Hematopoietic multipotent progenitor cell treated with erythropoietin and hydrocortisone succinate and interleukin-3 and kit ligand, for 6 days (in vitro differentiated cells): ENCODE measurements around the gene ADPRM.
"Not testable (repeated sequence)": the region's sequence is repeated elsewhere in the genome, so short reads cannot be mapped to it uniquely, and the experiment has no call there.

ENCODE experiments used
- DNase-seq: peaks from one replicate; pipeline ENCODE4 v3.0.0-alpha.2; 2015

ADPRM gene

GRCh38 chr17:10697092-10698081, at the start of gene ADPRM, which contains the start of gene SCO1:
Gene ADPRM (plus strand): TSS chr17:10697594. CDS start chr17:10704927, 7,333 bp downstream.
Gene SCO1 (minus strand): TSS chr17:10697533. CDS start chr17:10697507, 26 bp downstream.
- DNase-seq, result peak; percentile 98

GRCh38 chr17:10648381-10648780, 49.0 kb upstream of the ADPRM start:
- DNase-seq, result no peak

GRCh38 chr17:10648956-10649355, 48.4 kb upstream of the ADPRM start:
- peak; percentile 70 for DNase-seq

GRCh38 chr17:10649602-10650001, 47.8 kb upstream of the ADPRM start:
- no peak for DNase-seq

- DNase-seq, result no peak
Measured at GRCh38 chr17:10651927-10652326, 45.5 kb upstream of the ADPRM start.

- DNase-seq, result peak; percentile 35
Measured at GRCh38 chr17:10652984-10653659, 44.3 kb upstream of the ADPRM start.

- DNase-seq, result no peak
Measured at GRCh38 chr17:10653987-10654386, 43.4 kb upstream of the ADPRM start.

- DNase-seq, result no peak
Measured at GRCh38 chr17:10657148-10657547, 40.2 kb upstream of the ADPRM start, which contains the start of gene MYH3. Gene MYH3 (minus strand): TSS chr17:10657309. CDS start chr17:10655064, 2,245 bp downstream.

GRCh38 chr17:10657879-10658278, 39.5 kb upstream of the ADPRM start:
- no peak for DNase-seq

- no peak for DNase-seq
Measured at GRCh38 chr17:10661437-10661836, 36.0 kb upstream of the ADPRM start.

- no peak for DNase-seq
Measured at GRCh38 chr17:10663231-10663630, 34.2 kb upstream of the ADPRM start.

- no peak for DNase-seq
Measured at GRCh38 chr17:10664571-10664970, 32.8 kb upstream of the ADPRM start.

- DNase-seq, result no peak
Measured at GRCh38 chr17:10666906-10667305, 30.5 kb upstream of the ADPRM start.

GRCh38 chr17:10668775-10669174, 28.6 kb upstream of the ADPRM start:
- no peak for DNase-seq

GRCh38 chr17:10673312-10673711, 24.1 kb upstream of the ADPRM start:
- no peak for DNase-seq

GRCh38 chr17:10674704-10675103, 22.7 kb upstream of the ADPRM start:
- DNase-seq, result no peak

- no peak for DNase-seq
Measured at GRCh38 chr17:10681866-10682446, 15.4 kb upstream of the ADPRM start.

- peak; percentile 80 for DNase-seq
Measured at GRCh38 chr17:10683853-10684252, 13.5 kb upstream of the ADPRM start.

- no peak for DNase-seq
Measured at GRCh38 chr17:10687499-10687898, 9.9 kb upstream of the ADPRM start.

- DNase-seq, result not testable (repeated sequence)
Measured at GRCh38 chr17:10695875-10696407, 1.5 kb upstream of the ADPRM start.

GRCh38 chr17:10698096-10698818, 863 bp downstream of the ADPRM start:
- peak; percentile 53 for DNase-seq

- peak; percentile 43 for DNase-seq
Measured at GRCh38 chr17:10699856-10700255, 2.5 kb downstream of the ADPRM start.
